ENCODE measurements around the gene TEX14. TPM values are rescaled to one million over a fixed set of nuclear protein-coding genes. Genes with fewer than 3 reads are reported as not detected.

Gene TEX14
- total and polyA plus RNA-seq, 2 donors (not counting 3 experiments of a cell fraction or from before 2014, with no cell fraction given): 0.10 TPM; not detected in 1

DNA sequence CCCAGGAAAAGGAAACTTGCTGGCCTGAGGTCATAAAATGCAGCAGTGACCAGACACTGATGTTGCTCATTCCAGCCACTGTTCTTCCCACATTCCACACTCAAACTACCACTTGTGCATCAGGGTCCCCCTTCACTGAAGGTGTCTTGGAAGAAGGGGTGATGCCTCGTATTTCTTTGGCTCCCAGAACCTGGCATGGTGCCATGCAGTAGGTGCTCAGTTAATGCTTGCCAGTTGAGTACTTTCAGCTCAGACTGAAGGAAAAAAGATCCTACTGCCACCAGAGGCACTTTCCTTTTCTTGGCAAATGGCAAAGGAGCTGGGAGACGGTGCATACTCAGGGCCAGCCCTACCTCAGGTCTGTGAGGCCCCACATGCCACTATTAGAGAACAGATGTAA lies 73.5 kb downstream of the TEX14 start:
- H3K36me3 ChIP-seq (ENCODE audit: control insufficient read depth in 2 of 2, extremely low read depth in 1 of 2, insufficient read depth in 2 of 2, low read length in 2 of 2): no peaks in the 10 kb centered on the region
- ChIA-PET POLR2A (interaction anchor here (1.4 kb wide), 1 partner anchor 12 kb away, joined by 5 read pairs; no protein-coding TSS in a partner anchor), CTCF (interaction anchor here (1.2 kb wide), 1 partner anchor 41 kb away, joined by 3 read pairs; no protein-coding TSS in a partner anchor)
- intact Hi-C loops (cut with micrococcal nuclease) (no loop called here), dilution Hi-C loops (cut with MboI; ENCODE audit: extremely low pct_ligation_motif_present, low sequenced_read_pairs) (no loop called here)
- H2AFZ ChIP-seq (ENCODE audit: low read depth, low read length): no peak overlapping the region
- no peaks in the 10 kb centered on the region for H3K9me3 ChIP-seq (replicated peaks; ENCODE audit: control insufficient read depth, insufficient read depth, low read length)
- H3K4me3 ChIP-seq (replicated peaks in 1 of 3; ENCODE audit: insufficient read depth in 1 of 3, low read depth in 1 of 3, low read length in 3 of 3): no peak overlapping the region
- H3K27ac ChIP-seq (ENCODE audit: insufficient read depth, low read depth, low read length): no peak overlapping the region
- no peaks in the 10 kb centered on the region for H3K9me1 ChIP-seq (replicated peaks; ENCODE audit: control insufficient read depth, extremely low read depth, insufficient read depth, low read length)
- DNase-seq (ENCODE audit: low read depth, low spot score) (no peak), FAIRE-seq (no peak)
- no TSS peak for BruUV-seq (replicated peaks)
- no peaks in the 10 kb centered on the region for H3K79me2 ChIP-seq (ENCODE audit: control insufficient read depth, insufficient read depth, low read length)
- H3K4me2 ChIP-seq (ENCODE audit: insufficient read depth, low read length): no peak overlapping the region
- peaks cover 4% of the 10 kb centered on the region for H3K4me1 ChIP-seq (ENCODE audit: control insufficient read depth, extremely low read depth, insufficient read depth, low read length)
- no peak overlapping the region for H3K9ac ChIP-seq (replicated peaks; ENCODE audit: extremely low read depth, insufficient read depth, low read length)
- H3K27me3 ChIP-seq (ENCODE audit: control insufficient read depth in 2 of 2, insufficient read depth in 2 of 2, low read length in 2 of 2): peaks cover 0 to 3% of the 10 kb centered on the region in 2 experiments
- H4K20me1 ChIP-seq (replicated peaks; ENCODE audit: control insufficient read depth, extremely low read depth, insufficient read depth, low read length): no peaks in the 10 kb centered on the region
- TF ChIP-seq EZH2 (IDR thresholded peaks at IDR 0.05; ENCODE audit: borderline replicate concordance, low read depth, low read length, severe bottlenecking) (no peak), POLR2AphosphoS5 (IDR thresholded peaks at IDR 0.05; ENCODE audit: insufficient read depth, low read depth, low read length) (no peak), JUN (IDR thresholded peaks at IDR 0.05; ENCODE audit: borderline replicate concordance, insufficient read depth, insufficient read length, low read depth) (no peak), GATA2 (IDR thresholded peaks at IDR 0.05; ENCODE audit: insufficient read depth, insufficient read length, low read depth, low read length) (no peak), FOS (IDR thresholded peaks at IDR 0.05; ENCODE audit: borderline replicate concordance, insufficient read depth, low read length) (no peak), MYC (IDR thresholded peaks at IDR 0.05; ENCODE audit: low read depth, low read length) (no peak), POLR2A (IDR thresholded peaks at IDR 0.05; ENCODE audit: low read depth, low read length) (no peak)
- TF ChIP-seq, protein P1, sequence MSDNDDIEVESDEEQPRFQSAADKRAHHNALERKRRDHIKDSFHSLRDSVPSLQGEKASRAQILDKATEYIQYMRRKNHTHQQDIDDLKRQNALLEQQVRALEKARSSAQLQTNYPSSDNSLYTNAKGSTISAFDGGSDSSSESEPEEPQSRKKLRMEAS (IDR thresholded peaks at IDR 0.05; ENCODE audit: insufficient read depth, insufficient read length): no peak
- TF ChIP-seq, protein P2, sequence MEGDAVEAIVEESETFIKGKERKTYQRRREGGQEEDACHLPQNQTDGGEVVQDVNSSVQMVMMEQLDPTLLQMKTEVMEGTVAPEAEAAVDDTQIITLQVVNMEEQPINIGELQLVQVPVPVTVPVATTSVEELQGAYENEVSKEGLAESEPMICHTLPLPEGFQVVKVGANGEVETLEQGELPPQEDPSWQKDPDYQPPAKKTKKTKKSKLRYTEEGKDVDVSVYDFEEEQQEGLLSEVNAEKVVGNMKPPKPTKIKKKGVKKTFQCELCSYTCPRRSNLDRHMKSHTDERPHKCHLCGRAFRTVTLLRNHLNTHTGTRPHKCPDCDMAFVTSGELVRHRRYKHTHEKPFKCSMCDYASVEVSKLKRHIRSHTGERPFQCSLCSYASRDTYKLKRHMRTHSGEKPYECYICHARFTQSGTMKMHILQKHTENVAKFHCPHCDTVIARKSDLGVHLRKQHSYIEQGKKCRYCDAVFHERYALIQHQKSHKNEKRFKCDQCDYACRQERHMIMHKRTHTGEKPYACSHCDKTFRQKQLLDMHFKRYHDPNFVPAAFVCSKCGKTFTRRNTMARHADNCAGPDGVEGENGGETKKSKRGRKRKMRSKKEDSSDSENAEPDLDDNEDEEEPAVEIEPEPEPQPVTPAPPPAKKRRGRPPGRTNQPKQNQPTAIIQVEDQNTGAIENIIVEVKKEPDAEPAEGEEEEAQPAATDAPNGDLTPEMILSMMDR (IDR thresholded peaks at IDR 0.05; ENCODE audit: extremely low read depth in 1 of 2, insufficient read depth in 1 of 2, low read depth in 1 of 2, low read length in 2 of 2): no peak

Data from endothelial cell of umbilical vein (primary cell).